ENCODE data around the gene CHRNA10.
"Not testable (repeated sequence)": the region's sequence is repeated elsewhere in the genome, so short reads cannot be mapped to it uniquely, and the experiment has no call there.

CHRNA10 gene

GRCh38 chr11:3664032-3664630 lies 7.1 kb downstream of the CHRNA10 start:
- DNase-seq: no peak

GRCh38 chr11:3662856-3663255 lies 8.3 kb downstream of the CHRNA10 start:
- no peak for DNase-seq

- DNase-seq: no peak
Observed at GRCh38 chr11:3660960-3661359, 10.2 kb downstream of the CHRNA10 start.

- DNase-seq: no peak
Observed at GRCh38 chr11:3659595-3660515, 11.3 kb downstream of the CHRNA10 start.

- DNase-seq: no peak
Observed at GRCh38 chr11:3658252-3658651, 12.9 kb downstream of the CHRNA10 start.

- DNase-seq: not testable (repeated sequence)
Observed at GRCh38 chr11:3657331-3657730, 13.9 kb downstream of the CHRNA10 start.

- no peak for DNase-seq
Observed at GRCh38 chr11:3655547-3655946, 15.6 kb downstream of the CHRNA10 start.

GRCh38 chr11:3652514-3652913 lies 18.7 kb downstream of the CHRNA10 start:
- DNase-seq: not testable (repeated sequence)

- DNase-seq: not testable (repeated sequence)
Observed at GRCh38 chr11:3649374-3649773, 21.8 kb downstream of the CHRNA10 start.

GRCh38 chr11:3648843-3649242 lies 22.3 kb downstream of the CHRNA10 start:
- DNase-seq: not testable (repeated sequence)

GRCh38 chr11:3645552-3645951 lies 25.6 kb downstream of the CHRNA10 start:
- DNase-seq: no peak

- DNase-seq: no peak
Observed at GRCh38 chr11:3644817-3645235, 26.4 kb downstream of the CHRNA10 start, which contains the start of gene ART1. ART1 (plus strand) TSS chr11:3645128; CDS start chr11:3659214, 14,086 bp downstream.

- DNase-seq: not testable (repeated sequence)
Observed at GRCh38 chr11:3643102-3643546, 28.1 kb downstream of the CHRNA10 start.

- DNase-seq: peak; percentile 69
Observed at GRCh38 chr11:3642071-3642951, 28.9 kb downstream of the CHRNA10 start.

- no peak for DNase-seq
Observed at GRCh38 chr11:3641701-3642070, 29.5 kb downstream of the CHRNA10 start, which contains the start of gene ART5. ART5 (minus strand) TSS chr11:3641992; CDS start chr11:3641862, 130 bp downstream.

- no peak for DNase-seq
Observed at GRCh38 chr11:3641191-3641590, 30.0 kb downstream of the CHRNA10 start.

- DNase-seq: no peak
Observed at GRCh38 chr11:3639841-3640240, 31.3 kb downstream of the CHRNA10 start.

GRCh38 chr11:3638513-3638912 lies 32.7 kb downstream of the CHRNA10 start:
- DNase-seq: no peak

GRCh38 chr11:3637201-3637600 lies 34.0 kb downstream of the CHRNA10 start:
- no peak for DNase-seq

GRCh38 chr11:3635641-3636375 lies 35.4 kb downstream of the CHRNA10 start:
- DNase-seq: no peak

- no peak for DNase-seq
Observed at GRCh38 chr11:3632070-3632660, 39.0 kb downstream of the CHRNA10 start.

GRCh38 chr11:3631331-3631730 lies 39.9 kb downstream of the CHRNA10 start:
- DNase-seq: no peak
